Mammary microvascular endothelial cell (primary cell): ENCODE results near the gene B3GALNT2. TPM values are rescaled to one million over a fixed set of nuclear protein-coding genes. Genes with fewer than 3 reads are reported as not detected.

Experiments
- total RNA-seq: library from RNA; depleted of rRNA; stranded (reverse); fragments of >200 nt; gene quantifications from 2 replicates; pipeline ENCODE4 v1.2.3, GENCODE V29; 2015

Gene B3GALNT2
- 28.0 and 29.7 TPM in 2 replicates for total RNA-seq

GRCh38 chr1:235504122-235504493 is at the start of gene B3GALNT2:
Gene B3GALNT2 (minus strand): TSS chr1:235504452. CDS start chr1:235504252, 200 bp downstream.

Other genes with a start within 250 kb of the B3GALNT2 start
- 11.5 and 12.7 TPM in 2 replicates for gene ARID4B, start 176.3 kb downstream of the B3GALNT2 start, total RNA-seq
- gene GGPS1, start 175.9 kb downstream of the B3GALNT2 start, total RNA-seq, result 17.7 and 27.0 TPM in 2 replicates
- 27.4 and 33.7 TPM in 2 replicates for gene TBCE, start 137.0 kb downstream of the B3GALNT2 start, total RNA-seq
- gene GNG4, start 145.3 kb upstream of the B3GALNT2 start, total RNA-seq, result 0.07 TPM in 1 of 2 replicates, not detected in the other